Lung (tissue), 12 donors: ENCODE data around the gene TCEAL8. TPM values are rescaled to one million over a fixed set of nuclear protein-coding genes. Genes with fewer than 3 reads are reported as not detected.

ENCODE experiments used
- ATAC-seq: fragments of 200-7000 bp; cut with Tn5 transposase; one replicate; pipeline ENCODE4 v1.9.1; 2020; ENCODE audit warnings: moderate number of reproducible peaks; ENCODE audit not compliant: insufficient read depth, low FRiP score
- DNase-seq, 3 donors: peaks; one replicate each; pipeline ENCODE4 v3.0.0-alpha.2; 2013 to 2017
- H3K27ac ChIP-seq, 2 donors: one replicate each; pipeline ENCODE4 v1.5.1; 2013; ENCODE audit warnings: mild to moderate bottlenecking in 2 of 2, moderate library complexity in 2 of 2, control low read depth in 1 of 2, inconsistent platforms in 1 of 2, low read depth in 1 of 2, low read length in 1 of 2
- H3K27me3 ChIP-seq, 3 donors: one replicate each; pipeline ENCODE4 v1.5.1; 2013; ENCODE audit warnings: low read length in 2 of 3; ENCODE audit not compliant: control insufficient read depth in 3 of 3, insufficient read depth in 3 of 3
- H3K36me3 ChIP-seq, 4 donors: one replicate each; pipeline ENCODE4 v1.5.1; 2013; ENCODE audit warnings: low read length in 4 of 4, mild to moderate bottlenecking in 1 of 4, moderate library complexity in 1 of 4; ENCODE audit not compliant: control insufficient read depth in 4 of 4, insufficient read depth in 4 of 4
- H3K4me1 ChIP-seq, 5 donors: one replicate each; pipeline ENCODE4 v1.5.1; 2013; ENCODE audit warnings: low read length in 5 of 5, mild to moderate bottlenecking in 2 of 5, moderate library complexity in 1 of 5; ENCODE audit not compliant: control insufficient read depth in 5 of 5, insufficient read depth in 5 of 5
- H3K4me3 ChIP-seq: one replicate; pipeline ENCODE4 v1.5.1; 2013; ENCODE audit warnings: mild to moderate bottlenecking, control low read depth, moderate library complexity
- H3K9ac ChIP-seq, 2 donors: one replicate each; pipeline ENCODE4 v1.5.1; 2013; ENCODE audit warnings: low read length in 2 of 2, control low read depth in 1 of 2; ENCODE audit not compliant: insufficient read depth in 1 of 2
- H3K9me3 ChIP-seq, 4 donors: one replicate each; pipeline ENCODE4 v1.5.1; 2013; ENCODE audit warnings: low read length in 3 of 4, mild to moderate bottlenecking in 1 of 4, moderate library complexity in 1 of 4; ENCODE audit not compliant: control insufficient read depth in 4 of 4, insufficient read depth in 3 of 4
- CTCF ChIP-seq: IDR thresholded peaks from 2 replicates; pipeline ENCODE4 v1.5.1; 2012; ENCODE audit warnings: mild to moderate bottlenecking; ENCODE audit errors: control extremely low read depth, extremely low read depth
- WGBS, 2 donors: extraction: QIAGEN DNeasy Blood & Tissue Kit; methylation state at CpG; one replicate each; pipeline ENCODE4 v1.1.7; 2013; 5-methylcytosine and 5-hydroxymethylcytosine counted together
- polyA plus RNA-seq, 2 donors: library from polyadenylated mRNA; stranded (reverse); fragments of 200-250 nt; gene quantifications; one replicate each; pipeline ENCODE4 v1.2.1, GENCODE V29; 2013
- total RNA-seq, 2 donors: library from RNA; depleted of rRNA in 1 of 2; stranded (reverse); fragments of >200 nt in 1 of 2; gene quantifications; one replicate each; pipeline ENCODE4 v1.2.1, GENCODE V29; 2014 to 2021
- donor health status: control.
- donor health status: control.
- donor health status: Bipolar disorder and iron deficiency.
- donor health status: healthy.
- donor health status: DM: yes; HTN: yes; CAD: no.

Gene TCEAL8
- total and polyA plus RNA-seq, 4 donors, result 40.7 to 86.9 (median 50.7) TPM

- Histone ChIP-seq H3K27ac (no peak overlapping the region), H3K9ac (no peak overlapping the region), H3K9me3 (no peaks in the 10 kb centered on the region), H3K4me3 (no peak overlapping the region), H3K36me3 (no peaks in the 10 kb centered on the region), H3K27me3 (peaks cover 0 to 12% (median 5%) of the 10 kb centered on the region in 3 donors), H3K4me1 (no peaks in the 10 kb centered on the region)
- 24 to 26% methylated on average over 7 of the region's 7 CpGs for WGBS, 2 donors
- TF ChIP-seq CTCF, result peak; percentile 25
- DNase-seq (peak; percentile 59 to 78 (median 72)), ATAC-seq (no peak)
Observed at GRCh38 chrX:103211012-103211715, 43.8 kb downstream of the TCEAL8 start.

GRCh38 chrX:103210056-103210455 lies 44.9 kb downstream of the TCEAL8 start:
- no peak for TF ChIP-seq CTCF
- Histone ChIP-seq H3K36me3 (no peaks in the 10 kb centered on the region), H3K27me3 (peaks cover 0 to 12% (median 5%) of the 10 kb centered on the region in 3 donors), H3K27ac (no peak overlapping the region), H3K4me1 (no peaks in the 10 kb centered on the region), H3K9ac (no peak overlapping the region), H3K9me3 (no peaks in the 10 kb centered on the region), H3K4me3 (no peak overlapping the region)
- DNase-seq, result no peak
- no peak for ATAC-seq
- 76 to 96% methylated on average over 5 of the region's 5 CpGs for WGBS, 2 donors

Other genes starting within 250 kb of the TCEAL8 start
- gene BEX1, start 191.0 kb downstream of the TCEAL8 start, total RNA-seq, result 1 to 10 TPM in 1 of 2 donors, under 1 TPM in 1; 0.89 to 2.1 TPM
- 1 to 10 TPM; 1.3 to 1.9 TPM for gene BEX1, start 191.0 kb downstream of the TCEAL8 start, polyA plus RNA-seq
- 1 to 10 TPM; 1.7 to 3.5 TPM for gene NXF3, start 162.0 kb downstream of the TCEAL8 start, total RNA-seq
- 1 to 10 TPM; 1.6 to 3.9 TPM for gene NXF3, start 162.0 kb downstream of the TCEAL8 start, polyA plus RNA-seq
- 10 to 100 TPM; 30.0 to 49.4 TPM for gene BEX4, start 40.0 kb downstream of the TCEAL8 start, total RNA-seq
- 10 to 100 TPM; 34.7 to 66.6 TPM for gene BEX4, start 40.0 kb downstream of the TCEAL8 start, polyA plus RNA-seq
- under 1 TPM in 1 of 2 donors, not detected in 1; 0.28 TPM for gene TCEAL5, start 21.6 kb upstream of the TCEAL8 start, total RNA-seq
- gene TCEAL5, start 21.6 kb upstream of the TCEAL8 start, polyA plus RNA-seq, result under 1 TPM; 0.03 to 0.12 TPM
- gene BEX2, start 55.8 kb upstream of the TCEAL8 start, total RNA-seq, result 10 to 100 TPM; 13.9 to 22.0 TPM
- 10 to 100 TPM; 23.2 to 52.5 TPM for gene BEX2, start 55.8 kb upstream of the TCEAL8 start, polyA plus RNA-seq
- gene TCEAL7, start 75.1 kb upstream of the TCEAL8 start, total RNA-seq, result 10 to 100 TPM in 1 of 2 donors, 1 to 10 TPM in 1; 1.8 to 12.1 TPM
- 1 to 10 TPM; 1.3 to 2.2 TPM for gene TCEAL7, start 75.1 kb upstream of the TCEAL8 start, polyA plus RNA-seq
- gene TCEAL9, start 101.4 kb upstream of the TCEAL8 start, total RNA-seq, result 10 to 100 TPM; 33.9 to 62.1 TPM
- 100 to 1,000 TPM in 1 of 2 donors, 10 to 100 TPM in 1; 81.1 to 110 TPM for gene TCEAL9, start 101.4 kb upstream of the TCEAL8 start, polyA plus RNA-seq
- 100 to 1,000 TPM in 1 of 2 donors, 10 to 100 TPM in 1; 97.6 to 145 TPM for gene BEX3, start 121.4 kb upstream of the TCEAL8 start, total RNA-seq
- 10 to 100 TPM; 79.7 to 95.2 TPM for gene BEX3, start 121.4 kb upstream of the TCEAL8 start, polyA plus RNA-seq